CD4-positive, alpha-beta T cell (primary cell): Measurements from ENCODE around the gene ITSN1. TPM values are rescaled to one million over a fixed set of nuclear protein-coding genes. Genes with fewer than 3 reads are reported as not detected.

ENCODE experiments used
- ATAC-seq: fragments of 200-7000 bp; cut with Tn5 transposase; one replicate; pipeline ENCODE4 v1.10.0; 2022; ENCODE audit warnings: mild to moderate bottlenecking; ENCODE audit not compliant: poor library complexity
- CTCF ChIA-PET: fragments of 350-600 bp; sonication (Branson Sonifier 250); formaldehyde crosslinking; loops from one replicate; lab custom pipeline; 2021; ENCODE audit warnings: antibody characterized with exemption, inconsistent platforms; lab: Charles Lee
- POLR2A ChIA-PET: fragments of 350-600 bp; sonication (Branson Sonifier 250); formaldehyde crosslinking; loops from one replicate; lab custom pipeline; 2021; ENCODE audit warnings: antibody characterized with exemption, inconsistent platforms; lab: Charles Lee
- DNase-seq, 14 experiments: peaks; one replicate each; pipeline ENCODE4 v3.0.0-alpha.2; 2013 to 2020; ENCODE audit warnings: mixed read lengths in 2 of 14
- H3K27ac ChIP-seq, 2 donors: one replicate each; pipeline versions ENCODE4 v1.5.1 to v1.7.0; 2013; ENCODE audit warnings: low read length in 2 of 2, low read depth in 1 of 2, mild to moderate bottlenecking in 1 of 2
- H3K27me3 ChIP-seq, 2 experiments: 1 replicate in 1 of 2; 2 replicates in 1 of 2; pipeline versions ENCODE4 v1.6.1 to v1.7.0; 2013; ENCODE audit warnings: low read length in 2 of 2, control low read depth in 1 of 2, mild to moderate bottlenecking in 1 of 2, moderate library complexity in 1 of 2; ENCODE audit not compliant: insufficient read depth in 2 of 2, control insufficient read depth in 1 of 2
- H3K36me3 ChIP-seq: one replicate; pipeline ENCODE4 v1.6.1; 2013; ENCODE audit warnings: low read length, control low read depth; ENCODE audit not compliant: insufficient read depth
- H3K4me1 ChIP-seq: one replicate; pipeline ENCODE4 v1.6.1; 2013; ENCODE audit warnings: low read length, control low read depth; ENCODE audit not compliant: insufficient read depth
- H3K4me3 ChIP-seq: one replicate; pipeline ENCODE4 v1.5.1; 2013; ENCODE audit warnings: mild to moderate bottlenecking, low read length, moderate library complexity
- H3K9me3 ChIP-seq, 2 experiments: 1 replicate in 1 of 2; 2 replicates in 1 of 2; pipeline versions ENCODE4 v1.6.1 to v1.7.0; 2013; ENCODE audit warnings: low read length in 2 of 2, mild to moderate bottlenecking in 2 of 2, control low read depth in 1 of 2, moderate library complexity in 1 of 2; ENCODE audit not compliant: control insufficient read depth in 1 of 2, insufficient read depth in 1 of 2
- H3K27ac Mint-ChIP-seq: one replicate; pipeline ENCODE4 v1.8.0; 2020; ENCODE audit warnings: mixed read lengths
- H3K27me3 Mint-ChIP-seq: one replicate; pipeline ENCODE4 v1.8.0; 2021; ENCODE audit warnings: mixed read lengths
- H3K36me3 Mint-ChIP-seq: one replicate; pipeline ENCODE4 v1.8.0; 2021; ENCODE audit warnings: low read depth, mixed read lengths
- H3K4me1 Mint-ChIP-seq: one replicate; pipeline ENCODE4 v1.8.0; 2021; ENCODE audit warnings: low read depth, mixed read lengths
- H3K4me3 Mint-ChIP-seq: one replicate; pipeline ENCODE4 v1.8.0; 2020; ENCODE audit warnings: mild to moderate bottlenecking, mixed read lengths
- H3K9me3 Mint-ChIP-seq: one replicate; pipeline ENCODE4 v1.8.0; 2020; ENCODE audit warnings: mixed read lengths
- CTCF ChIP-seq: fragments of 200-600 bp; IDR thresholded peaks from one replicate; pipeline ENCODE4 v1.8.0; 2022; ENCODE audit warnings: antibody characterized with exemption, mild to moderate bottlenecking
- intact Hi-C, 2 experiments: fragments of 100-400 bp; cut with DNase I in 1 of 2; cut with micrococcal nuclease in 1 of 2; formaldehyde crosslinking; loops; one replicate each; pipeline versions ENCODE4 v1.15.1 to v1.9.0; 2023 to 2025; cut with DNase I, micrococcal nuclease
- total RNA-seq, 174 experiments: library from RNA in 2 of 174; stranded (reverse) in 2 of 174; gene quantifications; one replicate each; pipeline ENCODE4 v1.2.3 and lab custom pipeline; 2021 to 2026

ITSN1 gene
- total RNA-seq, 2 experiments from 2014 or later, result 2.1 to 3.0 TPM

- Histone ChIP-seq H3K4me1 (no peaks in the 10 kb centered on the region), H3K36me3 (no peaks in the 10 kb centered on the region), H3K27ac (no peak overlapping the region), H3K9me3 (no peaks in the 10 kb centered on the region), H3K27me3 (no peaks in the 10 kb centered on the region), H3K4me3 (no peak overlapping the region)
- no peaks in the 10 kb centered on the region for H3K27me3 Mint-ChIP-seq
- H3K4me1 Mint-ChIP-seq, result no peaks in the 10 kb centered on the region
- no peak overlapping the region for H3K4me3 Mint-ChIP-seq
- ChIA-PET CTCF (no interaction called here), POLR2A (no interaction called here)
- H3K9me3 Mint-ChIP-seq, result no peaks in the 10 kb centered on the region
- DNase-seq (no peak), ATAC-seq (no peak)
- no peaks in the 10 kb centered on the region for H3K36me3 Mint-ChIP-seq
- no peak overlapping the region for H3K27ac Mint-ChIP-seq
- TF ChIP-seq CTCF, result no peak
- intact Hi-C loops, result no loop called here
These were observed 121.2 kb downstream of the ITSN1 start for GRCh38 chr21:33763582-33763899.

GRCh38 chr21:33767236-33767635, 124.9 kb downstream of the ITSN1 start:
- Histone ChIP-seq H3K9me3 (no peaks in the 10 kb centered on the region), H3K4me3 (no peak overlapping the region), H3K27ac (no peak overlapping the region), H3K36me3 (no peaks in the 10 kb centered on the region), H3K27me3 (no peaks in the 10 kb centered on the region), H3K4me1 (no peaks in the 10 kb centered on the region)
- Mint-ChIP-seq H3K9me3 (no peaks in the 10 kb centered on the region), H3K36me3 (peaks cover 13% of the 10 kb centered on the region), H3K27ac (no peak overlapping the region), H3K4me3 (no peak overlapping the region), H3K27me3 (no peaks in the 10 kb centered on the region), H3K4me1 (no peaks in the 10 kb centered on the region)
- DNase-seq (no peak), ATAC-seq (no peak)
- CTCF ChIA-PET, result no interaction called here
- intact Hi-C loops, result no loop called here
- no peak for TF ChIP-seq CTCF
- POLR2A ChIA-PET, result no interaction called here

GRCh38 chr21:33767960-33768359, 125.7 kb downstream of the ITSN1 start:
- DNase-seq (no peak), ATAC-seq (no peak)
- intact Hi-C loops, result no loop called here
- Mint-ChIP-seq H3K9me3 (no peaks in the 10 kb centered on the region), H3K27me3 (no peaks in the 10 kb centered on the region), H3K36me3 (peaks cover 17% of the 10 kb centered on the region), H3K27ac (no peak overlapping the region), H3K4me3 (no peak overlapping the region), H3K4me1 (no peaks in the 10 kb centered on the region)
- H3K4me1 ChIP-seq, result no peaks in the 10 kb centered on the region
- no peaks in the 10 kb centered on the region for H3K36me3 ChIP-seq
- no peak overlapping the region for H3K4me3 ChIP-seq
- H3K9me3 ChIP-seq, result no peaks in the 10 kb centered on the region
- no peak overlapping the region for H3K27ac ChIP-seq
- ChIA-PET CTCF (no interaction called here), POLR2A (no interaction called here)
- TF ChIP-seq CTCF, result no peak
- H3K27me3 ChIP-seq, result no peaks in the 10 kb centered on the region
